CD4-positive, alpha-beta memory T cell (primary cell): ENCODE measurements around the gene ACTBL2. TPM values are rescaled to one million over a fixed set of nuclear protein-coding genes. Genes with fewer than 3 reads are reported as not detected.

Experiments
- CTCF ChIA-PET: fragments of 350-600 bp; sonication (Branson Sonifier 250); formaldehyde crosslinking; loops from one replicate; lab custom pipeline; 2021; ENCODE audit warnings: inconsistent platforms; ENCODE audit not compliant: partially characterized antibody; lab: Charles Lee
- POLR2A ChIA-PET: fragments of 350-600 bp; sonication (Branson Sonifier 250); formaldehyde crosslinking; loops from one replicate; lab custom pipeline; 2021; ENCODE audit not compliant: partially characterized antibody; lab: Charles Lee
- DNase-seq, 5 donors: peaks; one replicate each; pipeline versions ENCODE4 v3.0.0 to v3.0.0-alpha.2; 2020 to 2022; ENCODE audit warnings: mixed read lengths in 1 of 5
- H3K27ac ChIP-seq: one replicate; pipeline ENCODE4 v1.7.0; 2013; ENCODE audit warnings: low read depth, low read length
- H3K27me3 ChIP-seq: 2 replicates; pipeline ENCODE4 v1.7.0; 2013; ENCODE audit warnings: mild to moderate bottlenecking, low read length, moderate library complexity; ENCODE audit not compliant: insufficient read depth
- H3K36me3 ChIP-seq: 2 replicates; pipeline ENCODE4 v1.7.0; 2013; ENCODE audit warnings: mild to moderate bottlenecking, low read length, moderate library complexity; ENCODE audit not compliant: insufficient read depth
- H3K4me1 ChIP-seq: 2 replicates; pipeline ENCODE4 v1.7.0; 2013; ENCODE audit warnings: mild to moderate bottlenecking, low read length, moderate library complexity; ENCODE audit not compliant: insufficient read depth
- H3K4me3 ChIP-seq, 2 donors: one replicate each; pipeline ENCODE4 v1.7.0; 2013; ENCODE audit warnings: low read length in 2 of 2, mild to moderate bottlenecking in 1 of 2
- H3K9me3 ChIP-seq, 2 donors: one replicate each; pipeline ENCODE4 v1.7.0; 2013; ENCODE audit warnings: low read length in 2 of 2, control low read depth in 1 of 2; ENCODE audit not compliant: control insufficient read depth in 1 of 2
- H3K27ac Mint-ChIP-seq, 7 donors: one replicate each; pipeline ENCODE4 v1.8.0; 2020 to 2021; ENCODE audit warnings: mixed read lengths in 7 of 7, mild to moderate bottlenecking in 6 of 7, inconsistent platforms in 3 of 7, moderate library complexity in 3 of 7
- H3K27me3 Mint-ChIP-seq, 2 donors: one replicate each; pipeline ENCODE4 v1.8.0; 2020 to 2021; ENCODE audit warnings: mixed read lengths in 2 of 2
- H3K36me3 Mint-ChIP-seq, 2 donors: one replicate each; pipeline ENCODE4 v1.8.0; 2020 to 2021; ENCODE audit warnings: mixed read lengths in 2 of 2, inconsistent platforms in 1 of 2, mild to moderate bottlenecking in 1 of 2
- H3K4me1 Mint-ChIP-seq, 4 donors: one replicate each; pipeline ENCODE4 v1.8.0; 2020 to 2021; ENCODE audit warnings: mixed read lengths in 4 of 4, mild to moderate bottlenecking in 1 of 4
- H3K4me3 Mint-ChIP-seq, 8 donors: one replicate each; pipeline ENCODE4 v1.8.0; 2020 to 2021; ENCODE audit warnings: mixed read lengths in 8 of 8, mild to moderate bottlenecking in 7 of 8, moderate library complexity in 6 of 8, inconsistent platforms in 3 of 8
- H3K9me3 Mint-ChIP-seq, 8 donors: one replicate each; pipeline ENCODE4 v1.8.0; 2020 to 2021; ENCODE audit warnings: mixed read lengths in 8 of 8, mild to moderate bottlenecking in 5 of 8, inconsistent platforms in 3 of 8, moderate library complexity in 1 of 8
- intact Hi-C: fragments of 100-400 bp; cut with micrococcal nuclease; formaldehyde crosslinking; loops from one replicate; pipeline ENCODE4 v1.15.1; 2023
- polyA plus RNA-seq, 2 donors: library from polyadenylated mRNA; unstranded; fragments of 300-500 nt; fragmentation: Illumina TruSeq; gene quantifications; one replicate each; pipeline ENCODE4 v1.2.3, GENCODE V29; 2021
- total RNA-seq, 2 experiments: library from RNA; stranded (reverse); gene quantifications; one replicate each; pipeline ENCODE4 v1.2.3, GENCODE V29; 2021

The ACTBL2 gene
- total and polyA plus RNA-seq, 4 experiments from 2014 or later: not detected

DNA sequence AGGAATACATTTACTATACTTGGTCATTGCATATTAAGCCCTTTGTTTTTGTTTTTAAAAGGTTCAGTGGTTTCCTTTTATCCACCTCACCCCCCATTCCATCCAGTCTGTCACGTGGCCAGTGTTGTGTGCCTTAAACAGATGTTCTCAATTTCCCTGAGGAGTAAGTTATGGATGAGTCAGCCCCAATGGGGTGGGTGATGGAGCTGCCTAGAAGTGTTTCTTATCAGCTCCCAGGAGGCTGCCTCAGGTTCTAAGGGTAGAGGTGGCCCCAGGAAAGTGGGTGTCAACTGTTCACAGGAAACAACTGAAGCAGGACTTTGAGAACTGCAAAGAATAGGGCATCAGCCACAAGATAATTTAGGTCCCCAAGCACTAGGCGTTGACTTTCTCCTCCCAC is 41.1 kb downstream of the ACTBL2 start:
- no peaks in the 10 kb centered on the region for H3K27me3 ChIP-seq
- peaks cover 0 to 6% (median under 1%) of the 10 kb centered on the region in 4 donors for H3K4me1 Mint-ChIP-seq
- H3K36me3 Mint-ChIP-seq: no peaks in the 10 kb centered on the region
- ChIA-PET CTCF (no interaction called here), POLR2A (no interaction called here)
- H3K36me3 ChIP-seq: no peaks in the 10 kb centered on the region
- DNase-seq: no peak
- no peak overlapping the region for H3K4me3 Mint-ChIP-seq
- H3K27ac Mint-ChIP-seq: no peak overlapping the region
- H3K4me3 ChIP-seq: no peak overlapping the region
- intact Hi-C loops: no loop called here
- H3K4me1 ChIP-seq: no peaks in the 10 kb centered on the region
- no peaks in the 10 kb centered on the region for H3K9me3 ChIP-seq
- H3K27me3 Mint-ChIP-seq: peaks cover 4 to 10% of the 10 kb centered on the region in 2 donors
- H3K27ac ChIP-seq: no peak overlapping the region
- no peaks in the 10 kb centered on the region for H3K9me3 Mint-ChIP-seq

GRCh38 chr5:57439601-57440000 is 43.0 kb downstream of the ACTBL2 start:
- H3K4me3 Mint-ChIP-seq: no peak overlapping the region
- H3K4me3 ChIP-seq: no peak overlapping the region
- intact Hi-C loops: no loop called here
- ChIA-PET POLR2A (no interaction called here), CTCF (interaction anchor here (0.5 kb wide), 1 partner anchor 56 kb away, joined by 3 read pairs; no protein-coding TSS in a partner anchor)
- H3K4me1 Mint-ChIP-seq: peaks cover 0 to 6% (median under 1%) of the 10 kb centered on the region in 4 donors
- H3K36me3 ChIP-seq: no peaks in the 10 kb centered on the region
- H3K36me3 Mint-ChIP-seq: no peaks in the 10 kb centered on the region
- no peaks in the 10 kb centered on the region for H3K9me3 Mint-ChIP-seq
- no peaks in the 10 kb centered on the region for H3K27me3 ChIP-seq
- no peaks in the 10 kb centered on the region for H3K4me1 ChIP-seq
- peaks cover under 1 to 4% of the 10 kb centered on the region in 2 donors for H3K27me3 Mint-ChIP-seq
- H3K27ac ChIP-seq: no peak overlapping the region
- DNase-seq: no peak
- no peak overlapping the region for H3K27ac Mint-ChIP-seq
- no peaks in the 10 kb centered on the region for H3K9me3 ChIP-seq

DNA sequence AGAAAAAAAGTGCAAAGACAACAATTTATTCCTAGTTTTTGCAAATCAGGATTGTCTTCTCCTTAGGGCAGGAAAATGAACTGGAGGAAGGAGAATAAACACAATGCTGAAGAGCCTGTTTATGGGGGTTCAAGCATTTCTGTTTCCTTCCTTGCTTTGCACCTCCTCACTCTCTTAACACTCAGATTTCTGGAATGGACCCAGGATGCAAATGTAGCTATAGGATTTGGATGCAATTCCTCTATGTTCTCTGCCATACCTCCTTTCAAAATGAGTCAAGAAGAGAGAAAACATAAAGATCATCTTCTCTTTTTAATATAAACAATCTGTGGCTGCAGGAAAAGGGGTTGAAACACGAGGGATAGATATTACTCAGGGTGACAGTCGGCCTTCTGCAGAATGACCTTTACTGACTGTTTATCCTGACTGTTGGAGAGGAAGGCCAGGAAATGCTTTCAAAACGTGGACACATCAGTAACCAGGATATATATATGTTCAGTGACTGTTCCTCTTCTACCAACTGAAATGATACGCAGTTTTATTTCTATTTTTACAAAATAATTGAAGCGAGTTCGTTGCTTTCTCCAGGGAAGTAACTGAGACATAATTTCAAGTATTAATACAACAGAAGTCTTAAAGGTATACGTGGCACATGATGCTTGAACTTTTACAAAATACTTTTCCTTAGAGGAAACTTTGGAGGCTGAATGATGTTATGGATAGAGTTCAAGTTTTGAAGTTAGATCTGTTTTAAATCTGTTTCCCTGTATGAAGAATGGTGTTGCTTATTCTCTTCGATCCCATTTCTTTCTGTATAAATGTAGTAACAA is 44.4 kb downstream of the ACTBL2 start:
- Histone ChIP-seq H3K9me3 (no peaks in the 10 kb centered on the region), H3K36me3 (no peaks in the 10 kb centered on the region), H3K4me1 (no peaks in the 10 kb centered on the region), H3K27ac (no peak overlapping the region), H3K27me3 (no peaks in the 10 kb centered on the region), H3K4me3 (no peak overlapping the region)
- intact Hi-C loops: no loop called here
- CTCF ChIA-PET: no interaction called here
- Mint-ChIP-seq H3K36me3 (no peaks in the 10 kb centered on the region), H3K27me3 (peaks cover 2% of the 10 kb centered on the region in 2 donors), H3K27ac (no peak overlapping the region), H3K4me3 (no peak overlapping the region), H3K4me1 (peaks cover 0 to 6% (median under 1%) of the 10 kb centered on the region in 4 donors), H3K9me3 (no peaks in the 10 kb centered on the region)
- no peak for DNase-seq
- POLR2A ChIA-PET: no interaction called here

GRCh38 chr5:57436586-57436985 is 46.0 kb downstream of the ACTBL2 start:
- no peak overlapping the region for H3K27ac ChIP-seq
- intact Hi-C loops: no loop called here
- peaks cover 2% of the 10 kb centered on the region in 2 donors for H3K27me3 Mint-ChIP-seq

DNA sequence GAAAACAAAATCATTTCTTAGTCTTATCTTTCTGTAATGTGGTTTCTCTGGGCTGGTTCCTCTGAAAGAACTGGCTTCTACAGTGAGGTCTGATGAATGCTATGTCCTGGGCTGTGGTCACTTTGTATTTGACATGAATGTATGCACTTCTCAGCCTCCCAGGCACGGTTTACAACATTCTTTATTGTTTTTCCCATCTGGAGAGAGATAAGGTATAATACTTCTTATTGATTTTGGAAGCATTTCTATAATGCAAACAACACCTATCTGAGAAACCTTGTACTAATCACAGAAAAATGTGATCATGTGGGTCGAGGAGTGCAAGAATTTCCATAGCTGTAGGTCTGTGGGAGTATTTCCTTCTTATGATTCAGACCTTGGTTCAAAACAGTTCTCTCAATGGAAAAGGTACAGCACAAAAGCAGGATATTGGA is 46.9 kb downstream of the ACTBL2 start:
- Mint-ChIP-seq H3K36me3 (no peaks in the 10 kb centered on the region), H3K27me3 (peaks cover 0 to 2% of the 10 kb centered on the region in 2 donors), H3K9me3 (no peaks in the 10 kb centered on the region), H3K4me3 (no peak overlapping the region), H3K27ac (no peak overlapping the region), H3K4me1 (no peaks in the 10 kb centered on the region)
- Histone ChIP-seq H3K4me1 (no peaks in the 10 kb centered on the region), H3K27me3 (no peaks in the 10 kb centered on the region), H3K9me3 (no peaks in the 10 kb centered on the region), H3K27ac (no peak overlapping the region), H3K4me3 (no peak overlapping the region), H3K36me3 (no peaks in the 10 kb centered on the region)
- CTCF ChIA-PET: no interaction called here
- POLR2A ChIA-PET: no interaction called here
- intact Hi-C loops: no loop called here
- no peak for DNase-seq

More at GRCh38 chr5:57436586-57436985, 46.0 kb downstream of the ACTBL2 start:
- Histone ChIP-seq H3K36me3 (no peaks in the 10 kb centered on the region), H3K4me1 (no peaks in the 10 kb centered on the region), H3K27me3 (no peaks in the 10 kb centered on the region), H3K9me3 (no peaks in the 10 kb centered on the region), H3K4me3 (no peak overlapping the region)
- DNase-seq: no peak
- peaks cover 0 to 2% (median 0%) of the 10 kb centered on the region in 4 donors for H3K4me1 Mint-ChIP-seq
- no peaks in the 10 kb centered on the region for H3K9me3 Mint-ChIP-seq
- ChIA-PET POLR2A (no interaction called here), CTCF (no interaction called here)
- H3K4me3 Mint-ChIP-seq: no peak overlapping the region
- H3K36me3 Mint-ChIP-seq: no peaks in the 10 kb centered on the region
- H3K27ac Mint-ChIP-seq: no peak overlapping the region

GRCh38 chr5:57434683-57435082 is 47.9 kb downstream of the ACTBL2 start:
- no peaks in the 10 kb centered on the region for H3K4me1 Mint-ChIP-seq
- Histone ChIP-seq H3K36me3 (no peaks in the 10 kb centered on the region), H3K9me3 (no peaks in the 10 kb centered on the region), H3K27ac (no peak overlapping the region), H3K4me1 (no peaks in the 10 kb centered on the region), H3K4me3 (no peak overlapping the region), H3K27me3 (no peaks in the 10 kb centered on the region)
- DNase-seq: no peak
- no peaks in the 10 kb centered on the region for H3K36me3 Mint-ChIP-seq
- POLR2A ChIA-PET: no interaction called here
- H3K27ac Mint-ChIP-seq: no peak overlapping the region
- intact Hi-C loops: no loop called here
- H3K4me3 Mint-ChIP-seq: no peak overlapping the region
- no peaks in the 10 kb centered on the region for H3K9me3 Mint-ChIP-seq
- peaks cover 0 to 2% of the 10 kb centered on the region in 2 donors for H3K27me3 Mint-ChIP-seq
- CTCF ChIA-PET: interaction anchor here (2.1 kb wide), 1 partner anchor 11 kb away, joined by 5 read pairs; no protein-coding TSS in a partner anchor

DNA sequence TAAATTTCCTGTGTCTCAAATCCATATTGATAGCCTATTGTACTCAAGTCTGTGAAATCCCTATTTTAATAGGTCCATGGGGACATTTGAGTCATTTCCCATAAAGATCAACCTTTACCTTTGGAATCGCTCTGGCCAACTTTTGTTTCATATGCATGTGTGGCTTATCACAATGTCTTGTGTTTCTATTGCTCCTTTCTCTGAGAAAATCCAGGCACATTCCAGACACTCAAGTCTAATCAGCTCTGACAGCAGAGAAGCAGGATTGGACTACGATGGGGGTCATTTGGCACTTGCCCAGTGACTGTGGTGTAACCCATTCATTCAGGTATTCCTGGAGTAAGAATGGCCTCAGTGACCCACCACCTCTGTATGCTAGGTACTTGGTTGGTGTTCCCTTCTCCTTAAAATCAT is 48.4 kb downstream of the ACTBL2 start:
- ChIA-PET POLR2A (no interaction called here), CTCF (interaction anchor here (2.1 kb wide), 1 partner anchor 11 kb away, joined by 5 read pairs; no protein-coding TSS in a partner anchor)
- peaks cover 1 to 2% of the 10 kb centered on the region in 2 donors for H3K27me3 Mint-ChIP-seq

More for the DNA sequence above, 48.4 kb downstream of the ACTBL2 start:
- Histone ChIP-seq H3K27ac (no peak overlapping the region), H3K27me3 (no peaks in the 10 kb centered on the region), H3K4me3 (no peak overlapping the region), H3K4me1 (no peaks in the 10 kb centered on the region), H3K9me3 (no peaks in the 10 kb centered on the region), H3K36me3 (no peaks in the 10 kb centered on the region)
- H3K4me3 Mint-ChIP-seq: no peak overlapping the region
- H3K36me3 Mint-ChIP-seq: no peaks in the 10 kb centered on the region
- intact Hi-C loops: no loop called here
- DNase-seq: no peak
- H3K9me3 Mint-ChIP-seq: no peaks in the 10 kb centered on the region
- no peaks in the 10 kb centered on the region for H3K4me1 Mint-ChIP-seq
- no peak overlapping the region for H3K27ac Mint-ChIP-seq
